Inflammatory macrophage treated with lipopolysaccharide for 1 hour (primary cell): ENCODE data around the gene CDC26.
A peak's percentile ranks its signal among the peaks of the same experiment; 100 is the strongest.
"Not testable (repeated sequence)": the region's sequence is repeated elsewhere in the genome, so short reads cannot be mapped to it uniquely, and the experiment has no call there.

Experiments
- DNase-seq, 2 donors: peaks; one replicate each; pipeline ENCODE4 v3.0.0-alpha.2; 2020 to 2022

CDC26 gene

DNA sequence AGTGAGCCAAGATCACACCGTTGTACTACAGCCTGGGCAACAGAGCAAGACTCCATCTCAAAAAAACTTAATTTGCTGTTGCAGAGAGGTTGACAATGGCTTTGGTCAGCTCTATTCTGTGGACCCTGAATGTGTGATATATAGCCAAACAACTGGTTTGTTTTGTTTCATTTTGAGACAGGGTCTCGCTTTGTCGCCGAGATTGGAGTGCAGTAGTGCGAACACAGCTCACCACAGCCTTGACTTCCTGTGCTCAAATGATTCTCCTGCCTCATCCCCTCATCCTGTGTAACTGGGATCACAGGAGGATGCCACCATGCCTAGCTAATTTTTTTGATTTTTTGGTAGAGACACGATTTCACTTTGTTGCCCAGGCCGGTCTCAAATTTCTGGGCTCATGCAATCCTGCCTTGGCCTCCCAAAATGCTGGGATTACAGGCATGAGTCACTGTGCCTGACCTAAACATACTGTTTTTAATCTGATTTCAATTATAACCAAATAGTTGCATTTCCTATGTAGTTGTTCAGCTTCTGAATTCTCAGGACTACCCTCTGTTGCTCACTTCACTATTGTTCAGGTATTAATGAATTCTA is 18.0 kb upstream of the CDC26 start:
- DNase-seq = no peak

DNA sequence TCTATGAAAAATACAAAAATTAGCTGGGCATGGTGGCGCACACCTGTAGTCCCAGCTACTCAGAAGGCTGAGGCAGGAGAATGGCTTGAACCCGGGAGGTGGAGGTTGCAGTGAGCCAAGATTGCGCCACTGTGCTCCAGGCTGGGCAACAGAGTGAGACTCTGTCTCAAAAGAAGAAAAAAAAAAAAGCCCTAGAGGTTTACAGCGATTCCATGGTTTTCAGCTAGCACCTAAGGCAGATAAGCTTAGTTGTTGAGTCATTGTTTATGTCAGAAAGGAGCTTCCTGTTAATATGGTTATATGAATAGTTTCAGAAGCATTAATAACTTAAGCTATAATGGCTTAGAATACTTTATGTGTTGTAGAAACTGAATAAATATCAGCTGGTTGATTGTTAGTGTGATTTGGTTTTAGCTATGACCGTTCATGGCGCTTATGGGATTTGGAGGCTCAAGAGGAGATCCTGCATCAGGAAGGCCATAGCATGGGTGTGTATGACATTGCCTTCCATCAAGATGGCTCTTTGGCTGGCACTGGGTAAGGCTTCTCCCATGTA is 14.8 kb upstream of the CDC26 start:
- DNase-seq = no peak

DNA sequence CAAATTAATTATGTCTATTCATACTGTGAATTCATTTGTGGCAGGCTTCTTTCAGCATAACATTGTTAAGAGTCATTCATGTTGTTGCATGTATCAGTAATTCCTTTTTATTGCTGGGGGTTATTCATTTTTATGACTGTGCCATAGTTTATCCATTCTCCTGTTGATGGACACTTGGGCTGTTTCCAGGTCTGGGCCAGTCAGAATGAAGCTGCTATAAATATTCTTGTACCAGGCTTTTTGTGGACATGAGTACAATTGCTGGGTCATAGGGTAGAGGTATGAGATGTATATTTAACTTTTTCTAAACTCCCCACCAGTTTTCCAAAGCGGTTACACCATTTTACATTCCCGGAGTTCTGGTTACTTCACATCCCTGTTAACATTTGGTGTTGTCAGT is 13.7 kb upstream of the CDC26 start:
- DNase-seq = no peak

DNA sequence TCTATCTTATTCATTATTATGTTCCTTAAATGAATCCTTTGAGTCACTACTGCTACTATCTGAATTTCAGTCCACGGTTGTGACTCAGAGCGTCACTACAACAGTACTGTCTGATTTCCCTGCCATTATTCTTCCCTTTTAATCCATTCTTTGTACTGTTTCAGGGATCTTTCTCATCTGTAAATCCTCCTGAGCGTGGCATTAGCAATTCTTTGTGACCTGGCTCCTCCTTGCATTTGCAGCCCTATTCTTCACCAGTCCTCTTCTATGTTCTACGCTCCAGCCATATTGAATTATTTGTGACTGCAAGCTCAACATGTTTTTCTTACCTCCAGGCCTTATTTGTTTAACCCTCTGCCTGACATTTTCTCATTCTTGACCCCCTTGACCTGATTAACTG is 6.0 kb upstream of the CDC26 start:
- DNase-seq = no peak

DNA sequence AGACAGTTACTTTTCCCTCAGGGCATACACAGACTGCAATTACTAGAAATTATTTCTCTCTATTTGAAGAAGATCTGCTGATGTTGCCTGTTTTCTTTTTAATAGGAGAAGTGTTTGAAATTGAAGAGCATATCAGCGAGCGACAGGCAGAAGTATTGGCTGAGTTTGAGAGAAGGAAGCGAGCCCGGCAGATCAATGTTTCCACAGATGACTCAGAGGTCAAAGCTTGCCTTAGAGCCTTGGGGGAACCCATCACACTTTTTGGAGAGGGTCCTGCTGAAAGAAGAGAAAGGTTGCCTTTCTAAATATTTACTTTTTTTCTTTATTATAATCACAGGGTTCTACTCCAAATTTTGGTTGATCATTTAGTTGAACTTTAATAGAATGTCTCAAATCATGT is 3.5 kb upstream of the CDC26 start:
- DNase-seq = no peak

DNA sequence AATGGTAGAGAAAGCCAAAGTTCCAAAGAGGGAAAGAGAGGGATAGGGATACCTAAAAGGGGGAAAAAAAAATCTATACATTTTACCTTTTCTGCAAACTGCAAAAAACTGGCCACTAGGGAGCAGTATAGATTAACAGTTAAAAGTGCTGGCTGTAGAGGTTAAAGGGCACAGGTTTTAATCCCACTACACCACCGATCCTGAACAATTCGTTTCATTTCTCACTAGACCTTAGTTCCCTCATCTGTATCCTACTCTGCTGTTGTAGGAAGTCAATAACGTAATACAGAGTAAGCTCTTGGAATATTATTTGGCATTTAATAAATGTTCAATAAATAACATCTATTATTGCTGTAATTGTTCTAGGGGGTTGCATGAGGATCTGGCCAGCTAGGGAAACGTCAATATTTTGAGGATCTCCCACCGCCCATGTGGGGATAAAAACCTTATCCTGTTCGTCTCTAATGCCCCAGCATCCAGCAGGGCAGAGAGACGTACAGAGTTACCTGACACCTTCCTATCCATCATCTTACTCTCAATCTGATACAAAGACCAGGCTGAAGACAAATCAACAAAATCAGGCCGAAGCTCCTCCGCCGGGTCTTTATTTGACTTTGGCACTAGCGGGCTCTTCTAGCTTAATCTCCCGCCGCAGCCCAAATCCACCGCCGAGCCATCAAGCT is 757 bp downstream of the CDC26 start:
- DNase-seq = peak; percentile 46 to 89

DNA sequence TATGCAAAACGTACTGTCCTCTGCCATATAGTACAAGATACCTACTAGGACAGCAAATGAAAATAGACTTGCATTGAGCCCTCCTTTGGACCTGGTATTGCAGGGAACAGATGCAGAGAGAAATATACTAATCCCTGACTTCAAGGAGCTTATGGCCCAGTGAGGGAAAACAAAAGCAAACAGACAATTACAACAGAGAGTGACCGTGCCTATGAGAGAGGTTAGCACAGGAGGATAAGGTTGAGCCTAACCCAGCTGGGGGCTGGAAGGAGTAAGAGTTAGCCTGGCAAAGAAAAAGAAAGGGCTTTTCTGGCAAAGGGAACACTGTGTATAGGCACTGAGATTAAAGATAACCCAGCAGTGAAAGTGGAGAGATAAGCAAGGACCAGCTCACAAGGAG is 5.5 kb downstream of the CDC26 start:
- no peak for DNase-seq

DNA sequence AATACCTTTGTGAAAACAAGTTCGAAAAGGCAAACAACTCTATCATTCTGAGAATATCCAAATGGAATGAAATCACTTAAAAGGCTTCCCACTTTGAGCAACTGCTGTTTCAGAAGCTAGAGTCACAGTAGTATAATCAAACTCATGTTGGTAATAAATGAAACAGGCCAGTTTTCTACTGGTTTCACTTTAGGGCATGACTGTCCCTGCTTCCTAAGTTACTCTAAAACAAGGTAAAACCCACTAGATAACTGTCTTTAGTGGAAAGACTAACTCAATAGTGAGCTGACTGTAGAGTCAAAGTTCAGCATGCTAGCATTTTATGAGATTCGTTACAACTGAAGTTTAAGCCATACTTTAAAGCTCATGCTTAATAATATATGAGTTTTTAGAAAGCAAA is 6.0 kb downstream of the CDC26 start:
- no peak for DNase-seq

DNA sequence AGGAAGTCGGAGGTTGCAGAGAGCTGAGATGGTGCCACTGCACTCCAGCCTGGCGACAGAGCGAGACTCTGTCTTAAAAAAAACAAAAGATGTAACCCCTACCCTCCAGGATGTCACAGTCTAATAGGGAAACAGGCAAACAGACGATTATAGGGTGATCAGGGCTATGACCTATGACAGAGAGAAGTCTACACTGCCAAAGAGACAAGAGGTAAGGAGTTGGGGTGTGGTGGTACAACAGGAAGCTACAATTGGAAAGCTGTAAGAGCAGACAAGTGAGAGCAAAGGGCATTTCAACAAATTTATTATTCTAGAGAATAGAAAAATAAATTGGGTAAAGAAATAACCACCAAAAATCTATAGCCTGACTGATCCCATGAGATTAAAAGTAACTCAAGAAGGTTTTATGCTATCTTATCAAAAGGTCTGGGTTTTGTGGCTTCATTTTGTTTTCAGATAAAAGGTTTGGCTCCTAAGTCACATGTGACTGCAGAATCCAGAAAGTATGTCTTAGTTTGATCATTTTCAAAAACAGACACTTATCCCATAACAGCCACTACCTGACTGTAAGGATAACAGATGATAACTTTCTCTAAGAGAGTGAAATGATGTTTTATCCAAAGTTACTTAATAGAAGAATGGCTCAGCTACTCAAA is 7.3 kb downstream of the CDC26 start:
- DNase-seq = no peak

DNA sequence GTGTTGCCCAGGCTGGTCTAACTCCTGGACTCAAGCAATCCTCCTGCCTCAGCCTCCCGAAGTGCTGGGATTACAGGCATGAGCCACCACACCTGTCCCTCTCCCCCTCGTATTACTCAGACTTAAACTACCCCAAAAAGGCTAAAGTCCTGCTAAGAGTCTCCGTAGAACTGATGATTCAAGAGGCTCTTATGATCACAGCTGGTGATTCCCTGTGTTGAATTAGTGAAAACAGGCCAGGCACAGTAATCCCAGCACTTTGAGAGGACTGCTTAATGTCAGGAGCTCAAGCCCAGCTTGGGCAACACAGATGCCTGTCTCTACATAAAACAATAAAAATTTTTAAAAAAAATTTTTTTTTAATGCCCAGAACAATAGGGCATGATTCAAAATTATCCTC is 9.2 kb downstream of the CDC26 start:
- DNase-seq = no peak

DNA sequence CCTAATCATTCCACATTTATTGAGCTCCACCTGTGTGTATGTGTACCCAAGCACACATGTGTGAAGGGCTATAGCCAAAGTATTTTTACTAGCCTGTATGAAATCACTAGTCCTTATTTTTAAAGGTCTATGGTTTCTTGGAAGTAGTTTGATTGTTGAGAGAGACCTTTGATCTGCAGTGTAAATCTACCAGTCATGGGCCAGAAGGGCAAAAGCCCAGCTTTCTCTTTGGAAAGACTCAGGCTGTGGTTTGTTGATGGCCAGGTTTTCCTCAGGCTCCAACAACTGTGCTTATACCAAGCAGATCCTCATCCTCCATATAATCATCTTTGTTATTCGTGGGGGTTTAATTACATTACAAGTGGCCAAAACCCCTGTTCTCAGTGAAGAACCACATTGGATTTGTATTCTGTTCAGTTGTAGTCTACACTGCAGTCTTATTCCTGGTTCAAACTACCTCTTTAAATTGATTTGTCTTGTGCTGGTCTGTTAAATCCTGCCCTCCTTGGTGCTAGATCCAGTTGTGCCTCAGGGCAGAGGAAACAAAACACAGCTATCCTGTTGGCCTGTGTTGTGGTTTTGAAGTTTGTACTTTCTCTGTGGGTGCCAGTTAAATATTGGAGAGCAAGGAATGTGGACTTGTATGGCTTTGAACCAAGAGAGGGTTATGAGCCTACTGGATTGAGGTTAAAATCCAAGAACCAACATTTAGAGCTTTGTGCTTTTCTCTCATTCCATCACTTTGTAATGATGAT is 13.3 kb downstream of the CDC26 start:
- no peak for DNase-seq

DNA sequence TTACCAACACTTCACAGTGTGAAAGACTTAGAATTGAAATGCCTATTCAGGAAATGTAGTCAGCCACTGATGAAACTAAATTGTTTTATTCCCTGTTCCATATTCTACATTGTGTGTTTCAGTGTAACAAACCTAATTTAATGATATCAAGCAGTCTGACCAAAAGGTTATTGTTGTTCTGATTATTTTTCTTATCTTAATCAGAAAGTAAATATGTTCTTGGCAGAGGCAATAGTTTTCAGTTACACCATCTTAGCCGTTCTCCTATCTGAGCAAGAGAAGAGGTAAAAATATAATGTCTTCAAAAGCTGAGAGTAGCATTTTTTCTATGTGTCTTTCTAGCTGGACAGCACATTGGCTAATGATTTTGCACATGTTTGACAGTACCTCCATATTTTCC is 17.1 kb downstream of the CDC26 start:
- no peak for DNase-seq

DNA sequence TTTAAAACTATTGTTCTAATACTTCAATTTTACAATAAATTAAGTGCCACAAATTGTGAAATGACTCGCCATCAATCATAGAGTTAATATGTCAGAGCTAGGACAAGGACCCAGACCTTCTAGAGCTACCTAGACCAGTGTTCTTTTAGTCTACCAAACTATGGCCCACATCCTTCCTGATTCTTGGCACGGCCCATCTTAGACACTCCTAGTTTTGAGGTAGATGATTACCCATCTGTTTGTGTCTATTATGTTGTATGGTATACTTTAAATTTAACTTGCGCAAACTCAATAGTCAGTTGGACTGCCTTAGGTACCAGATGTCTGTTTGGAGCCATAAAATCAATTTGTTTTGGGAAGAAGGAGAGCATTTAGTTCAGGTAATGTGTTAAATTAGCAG is 17.5 kb downstream of the CDC26 start:
- DNase-seq = no peak

DNA sequence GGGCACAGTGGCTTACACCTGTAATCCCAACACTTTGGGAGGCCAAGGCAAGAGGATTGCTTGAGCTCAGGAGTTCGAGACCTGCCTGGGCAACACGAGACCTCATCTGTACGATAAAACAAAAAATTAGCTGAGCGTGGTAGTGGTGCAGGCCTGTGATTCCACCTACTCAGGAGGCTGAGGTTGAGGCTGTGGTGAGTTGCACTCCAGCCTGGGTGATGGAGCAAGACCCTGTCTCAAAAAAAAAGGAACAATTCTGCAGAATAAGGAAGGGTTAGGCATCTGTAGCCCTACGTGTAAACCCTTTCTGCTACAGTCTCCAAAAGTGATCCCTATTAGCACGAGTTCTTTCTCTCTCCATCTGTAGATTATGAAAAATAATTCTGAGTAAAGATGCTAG is 19.9 kb downstream of the CDC26 start:
- peak; percentile 53 to 68 for DNase-seq

DNA sequence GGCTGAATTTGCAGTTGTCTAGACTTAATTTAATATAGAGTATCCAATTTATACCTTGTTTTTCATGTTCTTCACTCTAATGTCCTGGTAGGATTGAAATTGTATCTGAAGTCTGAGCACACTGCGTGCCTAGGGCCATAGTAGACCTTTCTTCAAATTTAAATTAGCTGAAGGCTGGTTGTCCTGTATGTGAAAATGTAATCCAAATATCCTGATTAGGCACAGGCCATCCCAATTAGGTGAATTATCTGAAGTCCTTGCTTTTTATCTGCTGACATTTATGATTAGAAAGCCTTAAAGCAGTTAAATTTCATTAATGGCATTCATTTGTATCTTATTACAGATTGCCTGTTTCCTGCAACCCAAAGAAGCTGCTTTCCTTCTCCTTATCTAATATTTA is 20.4 kb downstream of the CDC26 start:
- DNase-seq = no peak

DNA sequence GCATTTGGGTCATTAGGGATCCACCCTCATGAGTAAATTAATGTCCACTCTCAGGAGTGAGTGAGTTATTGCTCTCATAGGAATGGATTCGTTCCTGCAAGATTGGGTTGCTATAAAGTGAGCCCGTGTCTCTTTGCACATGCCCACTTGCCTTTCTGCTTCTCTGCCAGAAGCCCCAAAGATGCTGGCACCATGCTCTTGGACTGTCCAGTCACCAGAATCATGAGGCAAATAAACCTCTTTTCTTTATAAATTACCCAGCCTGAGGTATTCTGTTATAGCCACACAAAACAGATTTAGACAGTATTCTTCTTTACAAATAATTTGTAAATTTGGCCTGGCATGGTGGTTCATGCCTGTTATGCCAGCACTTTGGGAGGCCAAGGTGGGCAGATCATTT is 24.6 kb downstream of the CDC26 start:
- DNase-seq = no peak

DNA sequence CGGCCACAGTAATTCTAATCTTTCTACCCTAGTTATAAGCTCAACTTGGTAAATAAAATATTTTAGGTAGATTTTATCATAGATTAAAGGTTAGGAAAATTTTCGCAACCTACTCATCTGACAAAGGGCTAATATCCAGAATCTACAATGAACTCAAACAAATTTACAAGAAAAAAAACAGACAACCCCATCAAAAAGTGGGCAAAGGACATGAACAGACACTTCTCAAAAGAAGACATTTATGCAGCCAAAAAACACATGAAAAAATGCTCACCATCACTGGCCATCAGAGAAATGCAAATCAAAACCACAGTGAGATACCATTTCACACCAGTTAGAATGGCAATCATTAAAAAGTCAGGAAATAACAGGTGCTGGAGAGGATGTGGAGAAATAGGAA is 25.7 kb downstream of the CDC26 start:
- DNase-seq = not testable (repeated sequence)

DNA sequence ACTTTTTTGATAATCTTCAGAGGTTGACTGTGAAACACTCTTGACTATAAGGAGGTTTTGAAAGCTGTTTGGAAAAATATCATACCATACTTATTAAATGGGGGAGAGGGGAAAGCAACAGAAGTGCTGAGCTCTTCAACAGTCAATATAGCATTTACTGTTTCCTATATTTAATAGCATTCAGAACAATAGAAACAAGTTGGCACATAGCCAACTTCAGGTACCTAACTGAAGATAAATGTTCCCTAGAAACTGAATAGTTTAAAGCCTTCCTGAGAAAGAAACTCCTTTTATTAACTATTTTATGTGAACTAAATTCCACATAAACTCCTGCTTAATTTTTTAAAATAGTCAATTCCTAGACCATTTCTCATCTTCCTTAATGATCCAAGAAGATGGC is 27.7 kb downstream of the CDC26 start:
- DNase-seq = no peak

DNA sequence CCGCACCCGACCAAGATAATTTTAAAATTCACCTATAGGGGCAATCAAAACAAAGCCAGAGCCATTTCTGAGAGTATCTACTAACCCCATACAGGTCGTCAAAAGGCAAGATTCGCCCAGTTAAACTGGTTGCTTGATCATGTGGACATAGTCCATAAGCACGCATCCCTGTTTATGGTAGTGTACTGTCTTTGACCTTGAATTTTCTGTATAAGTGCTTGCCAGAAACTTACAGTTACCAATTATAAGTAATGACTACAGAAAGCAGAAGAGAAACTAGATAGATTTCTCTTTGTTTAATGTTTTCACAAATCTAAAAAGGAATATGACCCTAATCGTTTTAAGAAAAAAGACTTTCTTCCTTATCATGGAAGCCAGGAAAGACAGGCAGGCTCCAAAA is 28.4 kb downstream of the CDC26 start:
- DNase-seq = no peak

DNA sequence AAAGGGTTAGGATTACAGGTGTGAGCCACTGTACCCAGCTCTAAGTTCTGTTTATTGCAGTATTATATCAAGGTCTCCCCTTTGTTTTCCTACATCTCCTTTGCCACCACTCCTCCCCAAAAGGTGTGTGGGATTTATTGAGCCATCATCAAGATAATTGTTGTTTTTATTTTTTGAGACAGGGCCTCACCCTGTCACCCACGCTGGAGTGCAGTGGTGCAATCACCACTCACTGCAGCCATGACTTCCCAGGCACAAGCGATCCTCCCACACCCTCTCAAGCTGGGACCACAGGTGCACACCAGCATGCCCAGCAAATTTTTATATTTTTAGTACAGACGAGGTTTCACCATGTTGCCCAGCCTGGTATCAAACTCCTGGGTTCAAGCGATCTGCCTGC is 29.5 kb downstream of the CDC26 start:
- DNase-seq = no peak

DNA sequence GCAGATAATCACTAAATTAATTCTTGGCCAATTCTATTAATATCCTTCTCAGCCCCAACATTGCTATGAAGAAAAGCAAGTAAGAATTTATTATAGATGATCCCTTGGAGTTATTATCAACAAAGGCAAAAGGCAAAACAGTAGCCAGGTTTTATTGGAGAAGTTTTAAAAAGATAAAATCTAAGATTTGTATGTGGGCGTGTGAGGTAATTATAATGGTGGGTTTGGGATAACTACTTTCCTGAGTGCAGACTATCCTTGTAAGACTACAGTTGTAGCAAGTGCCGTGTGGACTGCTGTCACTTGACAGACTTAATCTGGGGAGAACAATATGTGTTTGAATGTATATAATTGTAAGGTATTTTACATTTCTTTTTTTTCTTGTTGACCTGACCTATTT is 30.8 kb downstream of the CDC26 start:
- DNase-seq = no peak

DNA sequence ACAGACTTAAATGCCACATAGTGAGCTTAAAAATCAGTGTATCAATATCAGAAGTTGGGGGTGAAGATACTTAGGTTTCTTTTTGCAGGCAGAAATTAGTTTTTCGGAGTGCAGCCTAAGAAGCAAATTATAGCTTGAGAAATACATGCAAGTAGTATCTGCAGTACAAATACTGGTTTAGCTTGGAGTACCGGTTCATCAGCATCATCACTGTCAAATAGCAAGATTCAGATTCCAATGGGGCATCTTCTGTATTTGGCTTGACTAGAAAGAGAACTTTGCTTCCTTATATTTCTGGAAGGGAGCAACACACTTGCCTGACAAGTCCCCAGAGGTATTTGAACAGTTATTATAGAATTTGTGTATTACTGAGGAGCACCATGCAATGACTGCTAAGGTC is 34.2 kb downstream of the CDC26 start:
- no peak for DNase-seq

DNA sequence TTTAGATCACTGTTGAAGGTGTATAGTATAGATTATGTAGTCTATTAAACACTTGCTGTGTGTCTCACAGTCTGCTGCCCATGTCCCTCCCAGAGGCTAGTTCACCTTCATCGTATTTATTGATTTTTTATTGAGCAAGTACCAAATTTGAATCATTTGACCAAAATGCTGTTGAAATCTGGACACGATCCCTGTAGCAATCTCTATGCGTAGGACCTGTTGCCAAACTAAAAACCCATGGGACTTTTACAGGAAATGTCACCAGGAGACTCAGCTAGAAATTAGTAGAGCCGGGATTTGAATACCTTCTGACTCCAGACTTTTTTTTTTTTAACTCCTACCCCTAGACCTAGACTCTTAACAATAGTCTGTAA is 36.5 kb downstream of the CDC26 start:
- peak; percentile 62 to 82 for DNase-seq
